Effector memory CD4-positive, alpha-beta T cell (primary cell): ENCODE data around the gene CRYAA.

Source experiments
- DNase-seq, 3 donors: peaks; one replicate each; pipeline ENCODE4 v3.0.0-alpha.2; 2020
- H3K27ac ChIP-seq: 2 replicates; pipeline ENCODE4 v1.7.0; 2013; ENCODE audit warnings: mild to moderate bottlenecking, low read length, moderate library complexity; ENCODE audit not compliant: insufficient read depth, poor library complexity, severe bottlenecking
- H3K27me3 ChIP-seq: replicated peaks from 2 replicates; pipeline ENCODE4 v1.7.0; 2013; ENCODE audit warnings: mild to moderate bottlenecking, low read length; ENCODE audit not compliant: insufficient read depth, control insufficient read depth, poor library complexity, severe bottlenecking
- H3K36me3 ChIP-seq: 2 replicates; pipeline ENCODE4 v1.7.0; 2013; ENCODE audit warnings: mild to moderate bottlenecking, low read length, moderate library complexity; ENCODE audit not compliant: control insufficient read depth, insufficient read depth
- H3K4me1 ChIP-seq: 2 replicates; pipeline ENCODE4 v1.7.0; 2013; ENCODE audit warnings: low read length, mild to moderate bottlenecking; ENCODE audit not compliant: control insufficient read depth, insufficient read depth, poor library complexity, severe bottlenecking
- H3K4me3 ChIP-seq: 2 replicates; pipeline ENCODE4 v1.7.0; 2013; ENCODE audit warnings: low read length, low read depth, mild to moderate bottlenecking; ENCODE audit not compliant: insufficient read depth, poor library complexity, severe bottlenecking
- H3K9me3 ChIP-seq: 2 replicates; pipeline ENCODE4 v1.7.0; 2013; ENCODE audit warnings: mild to moderate bottlenecking, low read length, moderate library complexity; ENCODE audit not compliant: control insufficient read depth

The CRYAA gene

DNA sequence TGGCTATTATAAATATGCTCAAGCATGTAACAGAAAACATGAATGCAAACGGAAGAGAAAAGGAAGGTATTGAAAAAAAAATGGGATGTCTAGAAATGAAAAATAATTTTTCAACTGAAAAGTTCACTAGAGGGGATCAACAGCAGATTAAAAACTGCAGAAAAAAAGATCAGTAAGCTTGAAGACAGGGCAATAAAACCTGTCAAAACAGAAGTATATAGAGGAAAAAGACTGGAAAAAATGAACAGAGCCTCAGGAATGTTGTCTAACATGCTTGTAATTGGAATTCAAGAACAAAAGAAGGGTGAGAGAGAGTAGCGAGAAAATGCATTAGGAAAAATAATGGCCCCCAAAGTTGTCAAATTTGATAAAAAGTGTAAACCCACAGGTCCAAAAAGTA is 29.6 kb downstream of the CRYAA start:
- H3K4me1 ChIP-seq: no peaks in the 10 kb centered on the region
- no peaks in the 10 kb centered on the region for H3K9me3 ChIP-seq
- H3K36me3 ChIP-seq: no peaks in the 10 kb centered on the region
- no peaks in the 10 kb centered on the region for H3K27me3 ChIP-seq
- DNase-seq: no peak
- no peak overlapping the region for H3K4me3 ChIP-seq
- H3K27ac ChIP-seq: no peak overlapping the region

DNA sequence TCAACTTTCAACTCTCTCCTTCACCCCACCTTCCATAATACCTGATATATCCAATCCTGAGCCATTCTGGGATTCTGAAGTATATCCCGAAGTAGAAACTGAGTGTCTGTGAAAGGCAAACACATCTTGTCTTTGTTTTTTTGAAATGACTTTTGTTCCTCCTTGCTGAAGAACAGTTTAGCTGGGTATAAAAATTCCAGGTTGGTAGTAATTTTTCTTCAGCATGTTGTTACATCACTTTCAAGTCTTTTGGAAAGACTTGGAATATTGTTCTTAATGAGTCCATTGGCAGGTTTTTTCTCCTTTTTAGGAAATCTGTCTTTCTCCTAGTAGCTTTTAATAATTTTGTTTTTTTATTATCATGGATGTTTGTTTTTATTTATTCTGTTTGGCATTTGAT is 32.7 kb downstream of the CRYAA start:
- no peak for DNase-seq
- Histone ChIP-seq H3K9me3 (no peaks in the 10 kb centered on the region), H3K27ac (no peak overlapping the region), H3K4me1 (no peaks in the 10 kb centered on the region), H3K27me3 (no peaks in the 10 kb centered on the region), H3K36me3 (no peaks in the 10 kb centered on the region), H3K4me3 (no peak overlapping the region)

DNA sequence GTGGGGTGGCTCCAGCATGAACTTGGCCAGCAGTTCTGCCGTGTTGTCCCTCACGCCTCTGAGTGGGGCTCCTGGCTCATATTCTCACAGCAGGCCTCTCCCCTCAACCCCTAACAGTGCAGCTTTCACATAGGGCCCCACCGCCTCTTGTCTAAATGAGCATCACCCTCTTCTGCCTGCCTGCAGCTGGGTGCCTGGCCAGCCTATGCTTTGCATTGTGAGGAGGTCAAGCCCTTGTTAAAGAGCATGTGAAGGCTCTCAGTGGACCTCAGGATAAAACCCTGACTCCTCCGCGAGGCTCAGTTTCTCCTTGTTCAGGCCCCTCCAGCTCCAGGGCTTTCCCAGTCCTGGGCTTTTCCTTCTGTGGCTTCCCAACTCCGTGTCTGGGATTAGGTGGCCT is 34.8 kb downstream of the CRYAA start:
- no peaks in the 10 kb centered on the region for H3K36me3 ChIP-seq
- peaks cover 6% of the 10 kb centered on the region for H3K27me3 ChIP-seq
- H3K4me3 ChIP-seq: no peak overlapping the region
- no peaks in the 10 kb centered on the region for H3K4me1 ChIP-seq
- no peak for DNase-seq
- H3K9me3 ChIP-seq: no peaks in the 10 kb centered on the region
- H3K27ac ChIP-seq: no peak overlapping the region

DNA sequence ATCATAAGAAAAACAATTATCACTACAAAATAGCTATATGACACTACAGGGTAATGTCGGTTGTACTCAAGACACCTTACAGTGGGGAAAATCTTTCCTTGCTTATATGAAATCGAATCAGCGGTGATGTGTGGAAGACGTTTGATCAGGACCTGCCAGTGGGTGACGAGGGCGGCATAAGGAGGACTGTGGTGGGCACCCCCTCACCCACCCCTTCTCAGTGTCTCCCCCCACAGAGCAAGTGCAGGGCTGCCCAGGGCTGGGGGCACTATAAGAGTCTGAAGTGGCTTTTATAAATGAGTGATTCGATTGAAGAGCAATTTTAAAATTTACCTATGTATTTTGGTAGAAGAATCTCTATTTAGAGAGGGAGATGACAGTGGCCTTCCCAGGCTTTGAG is 35.8 kb downstream of the CRYAA start:
- H3K9me3 ChIP-seq: no peaks in the 10 kb centered on the region
- no peak for DNase-seq
- no peak overlapping the region for H3K27ac ChIP-seq
- H3K36me3 ChIP-seq: no peaks in the 10 kb centered on the region
- H3K27me3 ChIP-seq: peaks cover 6% of the 10 kb centered on the region
- no peak overlapping the region for H3K4me3 ChIP-seq
- no peaks in the 10 kb centered on the region for H3K4me1 ChIP-seq

DNA sequence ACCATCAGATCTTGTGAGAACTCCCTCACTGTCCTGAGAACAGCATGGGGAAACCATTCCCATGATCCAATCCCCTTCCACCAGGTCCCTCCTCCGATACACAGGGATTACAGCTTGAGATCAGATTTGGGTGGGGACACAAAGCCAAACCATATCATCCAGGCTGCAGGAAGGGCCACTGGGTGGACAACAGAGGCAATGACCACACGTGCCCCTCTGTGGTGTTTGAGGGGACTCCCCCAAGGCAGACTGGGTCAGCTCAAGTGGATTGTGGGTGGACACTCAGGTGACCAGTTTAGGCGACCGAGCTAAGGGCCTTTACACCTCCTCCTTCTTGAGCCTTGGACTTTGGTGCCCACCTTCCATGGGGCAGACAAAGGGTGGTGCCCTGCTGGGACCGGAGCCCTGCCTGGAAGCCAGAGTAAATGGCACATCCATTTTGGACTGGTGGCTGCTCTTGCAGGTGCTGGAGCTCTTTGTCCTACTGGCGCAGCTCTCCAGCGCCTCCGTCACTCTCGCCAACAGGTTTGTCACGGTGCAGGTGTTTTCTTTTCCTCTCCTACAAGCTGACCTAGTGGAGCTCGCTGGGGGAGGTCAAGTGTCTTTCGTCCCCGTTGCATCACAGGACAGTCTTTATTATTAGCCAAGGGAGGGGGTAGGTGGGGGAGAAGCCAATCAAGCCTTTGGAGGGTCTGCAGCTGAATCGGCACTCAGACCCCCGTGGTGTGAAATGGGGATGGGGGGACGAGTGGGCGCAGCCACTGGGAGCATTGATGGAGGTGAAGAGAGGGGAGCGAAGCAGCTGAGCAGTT is 37.6 kb downstream of the CRYAA start:
- Histone ChIP-seq H3K4me3 (no peak overlapping the region), H3K27ac (no peak overlapping the region), H3K36me3 (no peaks in the 10 kb centered on the region), H3K4me1 (no peaks in the 10 kb centered on the region), H3K27me3 (peaks cover 6% of the 10 kb centered on the region), H3K9me3 (no peaks in the 10 kb centered on the region)
- DNase-seq: no peak

DNA sequence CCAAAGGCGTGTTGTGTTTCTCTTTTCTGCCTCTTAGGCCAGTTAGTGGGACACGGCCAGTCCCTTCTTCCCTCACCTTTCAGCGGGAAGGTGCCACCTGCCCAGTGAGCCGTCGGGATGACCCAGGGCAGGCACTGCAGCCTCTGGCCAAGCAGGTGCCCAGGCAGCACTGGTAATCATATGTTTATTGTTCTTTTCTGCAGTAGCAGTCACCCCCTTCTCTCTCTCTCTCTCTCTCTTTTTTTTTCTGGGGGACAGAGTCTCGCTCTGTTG is 38.2 kb downstream of the CRYAA start:
- Histone ChIP-seq H3K4me3 (no peak overlapping the region), H3K36me3 (no peaks in the 10 kb centered on the region), H3K9me3 (no peaks in the 10 kb centered on the region), H3K4me1 (no peaks in the 10 kb centered on the region), H3K27ac (no peak overlapping the region), H3K27me3 (peaks cover 6% of the 10 kb centered on the region)
- no peak for DNase-seq

DNA sequence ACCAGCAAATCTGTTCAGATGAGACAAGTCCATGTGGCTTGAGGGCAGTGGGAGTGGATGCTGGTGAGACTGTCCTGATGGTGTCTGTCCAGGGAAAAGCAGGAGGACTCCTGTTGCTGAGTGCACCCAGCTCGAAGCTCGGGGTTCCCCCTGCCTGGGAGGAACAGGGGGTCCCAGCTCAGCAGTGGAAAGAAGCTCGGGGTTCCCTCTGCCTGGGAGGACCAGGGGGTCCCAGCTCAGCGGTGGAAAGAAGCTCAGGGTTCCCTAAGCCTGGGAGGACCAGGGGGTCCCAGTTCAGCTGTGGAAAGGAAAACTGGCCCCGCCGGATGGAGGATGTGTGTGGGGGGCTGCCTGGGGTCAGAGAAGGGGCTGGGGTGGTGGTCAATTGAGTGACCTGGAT is 39.1 kb downstream of the CRYAA start:
- Histone ChIP-seq H3K4me3 (no peak overlapping the region), H3K27ac (no peak overlapping the region), H3K36me3 (no peaks in the 10 kb centered on the region), H3K9me3 (no peaks in the 10 kb centered on the region), H3K27me3 (peaks cover 6% of the 10 kb centered on the region), H3K4me1 (no peaks in the 10 kb centered on the region)
- DNase-seq: no peak

DNA sequence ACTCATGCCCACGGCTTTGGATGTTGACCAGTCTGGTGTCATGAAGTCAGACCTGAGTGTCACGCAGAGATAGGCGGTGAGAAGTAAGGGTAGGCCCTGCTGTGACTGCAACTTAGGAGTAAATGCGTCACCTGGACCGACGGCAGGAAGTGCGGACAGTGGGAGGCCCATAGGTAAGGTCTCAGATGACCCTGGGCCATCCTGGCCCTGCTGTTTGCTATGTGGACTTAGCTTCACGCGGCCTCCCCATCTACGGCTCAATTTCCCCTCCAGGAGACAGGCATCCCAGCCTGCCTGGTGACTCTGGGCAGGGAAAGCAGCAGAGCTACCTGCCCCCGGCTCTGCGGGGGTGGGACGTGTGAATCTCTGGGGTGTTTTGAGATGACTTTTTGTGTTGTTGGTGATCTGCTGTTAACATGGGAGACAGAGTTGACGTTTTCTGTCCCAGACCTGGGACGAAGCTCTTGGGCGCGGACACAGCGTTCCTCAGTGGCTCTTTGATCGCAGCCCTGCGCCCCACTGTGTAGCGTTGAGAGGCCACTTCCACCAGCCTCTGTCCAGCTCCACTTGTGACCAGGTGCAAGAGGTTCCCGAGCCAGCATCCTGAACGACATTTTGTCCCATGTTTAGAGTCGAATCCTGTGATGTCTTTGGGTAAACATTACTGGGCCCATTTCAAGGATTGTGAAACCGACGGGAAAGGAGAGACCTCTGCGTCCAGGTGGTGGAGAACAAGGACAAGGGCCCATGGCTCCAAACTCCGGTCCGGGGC is 39.9 kb downstream of the CRYAA start:
- Histone ChIP-seq H3K36me3 (no peaks in the 10 kb centered on the region), H3K9me3 (no peaks in the 10 kb centered on the region), H3K27me3 (peaks cover 6% of the 10 kb centered on the region), H3K4me1 (no peaks in the 10 kb centered on the region), H3K4me3 (no peak overlapping the region), H3K27ac (no peak overlapping the region)
- DNase-seq: no peak

DNA sequence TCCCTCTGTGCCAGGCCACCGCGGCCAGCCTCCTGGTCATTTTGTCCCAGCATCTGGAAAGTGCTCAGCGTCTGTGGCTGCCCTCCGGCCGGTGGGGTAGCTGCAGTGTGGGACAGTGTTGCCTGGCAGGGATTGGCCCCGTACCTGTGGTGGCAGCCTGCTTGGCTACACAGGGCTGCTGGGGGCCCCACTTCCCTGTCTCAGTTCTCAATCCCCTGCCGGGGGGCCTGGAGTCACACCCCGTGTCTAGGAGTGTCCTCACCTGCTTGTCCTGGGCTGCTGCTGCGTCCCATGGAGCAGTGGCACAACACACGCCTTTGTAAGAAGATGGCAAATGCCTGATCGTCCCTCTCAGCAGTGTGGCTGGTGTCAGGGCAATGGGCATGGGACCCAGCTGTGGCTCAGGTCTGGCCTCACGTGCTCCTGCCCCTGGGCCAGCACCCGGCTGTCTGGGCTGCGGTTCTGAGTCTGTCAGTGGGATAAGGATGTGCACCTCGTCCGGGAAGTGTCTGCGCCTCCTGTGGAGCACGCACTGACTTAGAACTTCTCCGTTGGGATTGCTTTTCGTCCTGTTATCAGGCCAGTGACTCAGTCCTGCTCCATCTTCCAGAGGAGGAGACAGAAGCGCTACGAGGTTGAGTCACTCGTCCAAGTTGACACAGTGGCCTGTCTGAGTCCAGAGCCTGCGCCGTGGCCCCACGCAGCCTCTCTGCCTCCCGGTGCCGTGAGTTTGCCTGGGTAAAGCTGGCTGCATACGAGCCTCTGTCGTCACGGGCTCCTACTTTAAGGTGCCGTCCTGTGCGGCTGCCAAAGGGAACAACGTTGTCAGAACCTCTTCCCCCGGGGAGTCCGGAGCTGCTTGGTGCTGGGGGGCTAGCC is 41.0 kb downstream of the CRYAA start:
- no peaks in the 10 kb centered on the region for H3K9me3 ChIP-seq
- H3K4me3 ChIP-seq: no peak overlapping the region
- DNase-seq: no peak
- H3K4me1 ChIP-seq: no peaks in the 10 kb centered on the region
- no peak overlapping the region for H3K27ac ChIP-seq
- peaks cover 6% of the 10 kb centered on the region for H3K27me3 ChIP-seq
- no peaks in the 10 kb centered on the region for H3K36me3 ChIP-seq
